Stimulated activated CD8-positive, alpha-beta memory T cell treated with anti-CD3 and anti-CD28 coated beads, Interleukin-12 subunit alpha, Interleukin-12 subunit beta, amount 100 ng/mL, for 24 hours (primary cell): ENCODE results near the gene SLC35A3.
"Not testable (repeated sequence)": the region's sequence is repeated elsewhere in the genome, so short reads cannot be mapped to it uniquely, and the experiment has no call there.

Experiments
- DNase-seq: peaks from one replicate; pipeline ENCODE4 v3.0.0-alpha.2; 2020; ENCODE audit errors: extremely low read depth

SLC35A3 gene

DNA sequence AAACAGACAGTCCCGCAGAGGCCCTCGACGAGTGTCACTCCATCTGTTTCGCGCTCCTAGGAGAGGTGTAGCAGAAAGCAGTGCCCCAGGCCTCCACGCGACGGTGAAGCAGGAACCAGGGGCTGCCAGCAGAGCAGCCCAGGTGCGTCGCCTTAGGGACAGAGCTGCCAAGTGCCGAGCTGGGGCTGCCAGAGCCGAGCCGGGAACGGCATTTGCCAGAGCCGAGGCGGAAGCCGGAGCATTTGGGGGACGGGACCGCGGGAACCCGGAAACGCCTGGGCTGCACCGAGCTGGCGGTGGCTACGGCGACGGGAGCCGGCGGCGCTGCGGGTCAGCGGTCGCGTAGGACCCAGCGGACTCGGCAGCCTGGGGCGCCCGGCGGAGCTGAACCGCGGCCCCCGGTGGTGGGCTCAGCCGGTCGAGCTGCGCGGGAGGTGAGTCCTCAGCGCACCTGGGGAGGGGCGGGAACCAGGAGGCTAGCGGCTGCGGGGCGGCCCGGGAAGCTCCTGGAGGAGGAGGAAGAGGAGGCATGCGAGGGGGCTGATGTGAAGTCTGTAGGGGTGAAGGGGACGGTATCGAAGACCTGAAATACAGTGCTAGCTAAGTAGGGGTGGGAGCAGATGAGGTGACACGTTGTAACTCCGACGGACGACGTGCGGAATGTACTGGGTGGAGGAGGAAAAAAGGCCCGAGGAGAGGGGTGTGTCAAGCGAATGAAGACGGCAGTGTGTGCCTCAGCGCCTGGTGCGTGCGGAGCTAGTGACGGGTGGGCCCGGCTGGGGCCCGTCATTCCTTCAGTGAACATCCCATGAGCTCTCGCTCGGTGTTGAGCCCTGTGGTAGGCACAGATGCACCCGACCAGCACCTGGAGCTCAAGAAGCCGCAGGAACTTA lies at the start of gene SLC35A3:
TSS of gene SLC35A3 (plus strand) at position 268 of the 893 bp plus-strand sequence. CDS start 23,559 bp downstream, outside the sequence.
- peak; percentile 45 for DNase-seq

DNA sequence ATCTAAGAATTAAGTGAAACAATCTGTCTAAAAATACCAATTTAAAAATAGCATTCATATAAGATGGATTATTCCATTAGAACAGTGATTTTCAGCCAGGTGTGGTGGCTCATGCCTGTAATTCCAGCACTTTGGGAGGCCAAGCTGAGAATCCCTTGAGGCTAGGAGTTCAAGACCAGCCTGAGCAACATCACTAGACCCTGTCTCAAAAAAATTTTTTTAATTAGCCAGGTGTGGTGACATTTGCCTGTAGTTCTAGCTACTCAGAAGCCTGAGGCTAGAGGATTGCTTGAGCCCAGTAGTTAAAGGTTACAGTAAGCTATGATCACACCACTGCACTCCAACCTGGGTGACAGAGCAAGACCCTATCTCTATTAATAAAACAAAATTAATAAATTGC lies 35.0 kb upstream of the SLC35A3 start:
- no peak for DNase-seq

DNA sequence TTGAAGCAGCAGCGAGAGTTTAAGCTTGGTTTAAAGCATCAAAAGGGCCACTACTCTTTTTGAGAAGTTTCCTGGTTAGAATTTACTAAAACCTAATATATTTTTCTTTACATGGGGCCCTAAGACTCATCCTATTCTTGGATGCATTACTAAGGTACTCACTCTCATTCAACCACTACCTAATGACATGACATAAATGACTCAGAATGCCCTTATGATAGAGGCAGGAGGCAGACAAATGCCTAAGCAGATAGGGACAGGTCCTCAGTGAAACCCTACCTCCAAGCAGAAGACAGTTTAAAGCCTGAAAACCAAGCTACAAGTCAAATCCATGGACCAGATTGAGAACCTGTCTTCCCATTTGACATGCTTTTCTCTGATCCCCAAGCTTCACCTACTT lies 34.3 kb upstream of the SLC35A3 start:
- no peak for DNase-seq

DNA sequence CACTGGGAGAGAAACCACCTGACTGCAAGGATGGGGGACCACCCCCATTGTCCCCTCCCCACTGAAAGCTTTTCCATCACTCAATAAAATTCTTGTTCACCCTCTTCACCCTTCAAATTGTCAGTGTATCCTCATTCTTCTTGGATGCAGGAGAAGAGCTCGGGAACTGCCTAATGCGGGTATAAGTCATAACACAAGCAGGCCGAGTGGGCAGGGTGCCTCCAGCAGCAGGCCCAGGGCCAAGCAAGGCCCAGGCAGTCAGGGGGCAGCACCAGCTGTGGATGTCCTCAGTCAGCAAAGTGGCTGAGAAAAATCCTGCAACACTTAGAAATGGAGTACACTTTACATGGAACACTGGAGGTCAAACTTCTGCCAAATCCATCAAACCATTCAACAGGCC lies 33.7 kb upstream of the SLC35A3 start:
- no peak for DNase-seq

DNA sequence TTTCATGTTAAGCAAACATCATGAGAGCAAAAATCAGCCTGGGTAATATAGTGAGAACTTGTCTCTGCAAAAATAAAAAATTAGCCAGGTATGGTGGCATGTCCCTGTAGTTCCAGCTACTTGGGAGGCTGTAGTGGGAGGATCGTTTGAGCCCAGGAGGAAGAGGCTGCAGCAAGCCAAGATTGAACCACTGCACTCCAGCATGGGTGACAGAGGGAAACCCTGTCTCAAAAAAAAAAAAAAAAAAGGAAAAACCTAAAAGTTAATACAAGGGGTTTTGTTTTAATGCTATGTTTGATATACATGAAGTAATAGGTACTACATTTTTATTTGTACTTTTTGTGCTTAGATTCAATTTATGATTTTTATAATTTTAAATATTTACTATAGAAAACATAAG lies 27.1 kb upstream of the SLC35A3 start:
- no peak for DNase-seq

DNA sequence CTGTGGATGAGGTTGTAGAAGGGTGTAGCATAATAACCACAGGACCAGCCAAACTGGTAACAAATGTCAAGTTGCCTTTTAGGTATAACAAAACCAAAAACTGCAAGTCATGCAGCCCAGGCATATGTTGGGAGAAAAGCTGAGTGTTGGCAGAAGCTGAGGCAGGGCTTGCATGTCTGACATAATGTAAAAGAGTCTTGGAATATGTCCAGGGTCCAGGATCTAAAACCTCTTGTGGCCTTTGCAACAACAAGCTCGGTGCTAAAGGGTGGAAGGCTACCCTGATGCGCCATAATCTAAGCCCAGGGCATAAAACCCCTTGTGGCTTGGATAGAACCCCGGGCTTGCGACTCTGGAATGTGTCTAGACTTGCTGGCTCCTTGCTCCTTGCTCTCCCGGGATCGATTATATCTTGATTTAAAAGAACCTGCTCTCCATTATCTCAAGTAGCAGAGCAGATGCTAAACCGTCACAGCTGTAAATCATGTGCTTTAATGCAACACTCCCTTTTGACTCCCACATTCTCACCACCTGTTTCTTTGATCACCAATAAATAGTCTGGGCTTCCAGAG lies 26.5 kb upstream of the SLC35A3 start:
- DNase-seq: no peak

DNA sequence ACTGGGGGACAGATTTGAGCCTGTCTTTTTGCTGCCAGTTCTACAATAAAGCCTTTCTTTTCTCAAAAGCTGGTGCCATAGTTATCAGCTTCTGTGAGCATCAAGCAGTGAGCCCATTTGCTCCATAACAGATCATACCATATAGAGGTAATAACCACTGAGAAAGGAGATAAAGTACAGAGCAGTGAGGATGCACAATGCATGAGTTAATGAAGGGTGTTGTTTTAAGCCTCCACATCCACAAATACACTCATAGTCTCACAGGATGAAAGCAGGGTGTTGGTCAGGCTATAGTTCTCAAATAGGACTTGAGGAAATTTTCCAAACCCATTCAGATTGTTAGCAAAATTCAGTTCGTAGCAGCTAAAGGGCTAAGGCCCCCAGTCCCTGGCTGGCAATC lies 25.6 kb upstream of the SLC35A3 start:
- DNase-seq: no peak

DNA sequence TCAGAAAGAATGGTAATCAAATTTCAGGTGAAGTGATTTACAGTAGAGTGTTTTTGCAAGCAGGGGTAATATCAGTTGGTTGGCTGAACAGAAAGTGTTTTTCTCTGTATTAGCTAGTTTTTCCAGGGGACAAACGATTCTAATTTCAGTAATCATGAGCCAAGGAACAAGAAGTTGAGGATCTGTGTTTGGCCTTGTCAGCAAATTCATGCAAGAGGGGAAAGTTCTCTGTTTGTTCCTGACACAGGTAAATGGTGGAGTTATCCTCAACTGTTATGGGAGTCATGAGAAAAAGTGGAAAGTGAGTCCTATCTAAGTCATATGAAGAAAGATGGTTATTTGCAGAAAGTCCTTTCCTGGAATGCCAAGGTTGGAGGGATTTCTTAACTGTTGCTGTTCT lies 24.6 kb upstream of the SLC35A3 start:
- DNase-seq: no peak

DNA sequence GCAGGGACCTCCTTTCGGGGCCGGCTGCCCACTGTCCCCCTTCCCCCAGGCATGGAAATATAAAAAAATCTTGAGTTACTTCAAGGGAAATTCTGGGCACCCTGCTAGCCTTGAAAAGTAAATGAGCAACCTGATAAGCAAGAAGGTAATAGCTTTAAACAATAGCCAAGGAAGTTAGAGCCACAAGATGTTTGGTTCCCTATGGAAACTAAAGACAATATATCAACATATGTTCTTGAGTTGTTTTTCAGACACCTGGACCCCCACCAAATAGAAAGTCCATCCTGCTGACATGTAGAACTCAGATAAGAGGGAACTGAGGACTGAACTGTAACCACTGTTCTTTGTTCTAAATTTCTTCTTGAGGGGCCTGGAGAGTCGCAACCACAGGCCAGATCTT lies 19.3 kb upstream of the SLC35A3 start:
- DNase-seq: no peak

DNA sequence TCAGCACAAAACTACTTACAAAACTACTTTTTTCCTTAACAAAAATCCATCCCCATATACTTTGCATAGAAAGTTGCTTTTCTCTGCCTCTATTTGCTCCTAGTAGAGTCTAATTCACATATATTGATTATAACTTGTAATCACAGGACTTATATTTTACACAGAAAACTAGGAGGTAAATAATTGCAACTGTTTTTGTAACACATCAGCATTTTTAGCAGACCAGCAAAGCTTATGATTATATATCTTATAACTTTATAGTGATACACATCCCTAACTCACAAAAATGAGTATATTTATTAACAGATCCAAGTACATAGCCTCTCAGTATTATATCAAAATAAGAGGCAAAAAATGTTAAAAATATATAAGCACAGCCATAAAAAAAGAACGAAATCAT lies 17.3 kb upstream of the SLC35A3 start:
- DNase-seq: no peak

DNA sequence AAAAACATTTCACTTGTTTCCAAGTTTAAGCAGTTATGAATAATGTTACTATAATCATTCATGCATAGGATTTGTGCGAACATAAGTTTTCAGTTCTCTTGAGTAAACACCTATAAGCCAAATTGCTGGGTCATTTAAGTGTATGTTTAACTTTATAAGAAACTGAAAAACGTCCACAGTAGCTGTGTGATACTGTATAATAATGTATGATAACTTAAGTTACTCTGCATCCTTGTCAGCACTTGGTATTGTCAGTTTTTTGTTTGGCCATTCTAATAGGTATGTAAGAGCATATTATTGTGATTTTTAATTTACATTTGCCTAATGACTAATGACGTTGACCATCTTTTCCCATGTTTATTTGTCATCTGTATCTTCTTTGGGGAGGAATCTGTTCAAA lies 14.4 kb upstream of the SLC35A3 start:
- no peak for DNase-seq

DNA sequence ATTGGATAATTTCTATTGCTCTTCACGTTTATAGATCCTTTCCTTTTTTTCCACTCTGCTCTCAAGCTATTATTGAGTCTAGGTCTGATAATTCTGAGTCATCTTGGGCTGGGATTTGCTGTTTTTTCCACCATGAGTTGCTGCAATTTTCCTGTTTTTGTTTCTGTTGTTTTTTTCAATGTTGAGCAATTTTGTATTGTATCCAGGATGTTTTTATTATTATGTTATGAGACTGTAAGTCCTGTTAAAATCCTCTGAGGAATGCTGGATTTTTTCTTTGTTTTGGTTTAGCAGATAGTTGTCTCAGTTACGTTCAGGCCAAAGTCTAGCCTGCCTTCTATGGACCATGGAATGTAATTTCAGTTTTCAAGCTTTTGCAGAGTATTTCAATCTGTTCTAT lies 13.0 kb upstream of the SLC35A3 start:
- no peak for DNase-seq

DNA sequence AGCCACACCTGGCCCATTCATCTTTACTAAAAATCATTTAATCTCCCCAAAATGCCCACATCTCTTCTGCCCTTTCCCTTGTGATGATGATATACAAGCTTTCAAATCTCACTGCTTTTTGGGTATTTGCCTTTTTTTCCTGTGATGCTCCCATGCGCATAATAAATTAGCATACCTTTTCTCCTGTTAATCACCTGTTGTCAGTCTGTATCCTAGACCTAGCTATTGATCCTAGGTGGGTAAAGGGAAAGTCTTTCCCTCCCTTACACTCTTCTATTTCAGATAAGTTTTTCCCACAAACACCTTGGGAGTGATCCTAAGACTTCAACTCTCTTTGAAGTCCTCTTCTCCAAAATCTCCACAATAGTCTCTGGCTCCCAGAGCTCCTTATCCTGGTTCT lies 12.0 kb upstream of the SLC35A3 start:
- no peak for DNase-seq

DNA sequence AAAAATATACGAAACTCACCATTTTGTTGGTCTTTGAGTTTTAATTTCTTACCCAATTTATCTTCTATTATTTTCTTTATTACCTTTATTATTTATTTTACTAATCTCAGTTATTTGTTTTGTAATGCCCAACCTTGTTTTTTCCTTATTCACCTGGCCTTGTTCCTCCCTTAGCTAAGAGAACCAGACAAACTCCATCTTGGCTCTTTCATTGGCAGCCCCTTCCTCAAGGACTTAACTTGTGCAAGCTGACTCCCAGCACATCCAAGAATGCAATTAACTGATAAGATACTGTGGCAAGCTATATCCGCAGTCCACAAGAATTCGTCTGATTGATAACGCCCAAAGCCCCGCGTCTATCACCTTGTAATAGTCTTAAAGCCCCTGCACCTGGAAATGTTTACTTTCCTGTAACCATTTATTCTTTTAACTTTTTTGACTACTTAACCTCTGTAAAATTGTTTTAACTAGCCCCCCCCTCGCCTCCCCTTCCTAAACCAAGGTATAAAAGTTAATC lies 10.5 kb upstream of the SLC35A3 start:
- DNase-seq: not testable (repeated sequence)

DNA sequence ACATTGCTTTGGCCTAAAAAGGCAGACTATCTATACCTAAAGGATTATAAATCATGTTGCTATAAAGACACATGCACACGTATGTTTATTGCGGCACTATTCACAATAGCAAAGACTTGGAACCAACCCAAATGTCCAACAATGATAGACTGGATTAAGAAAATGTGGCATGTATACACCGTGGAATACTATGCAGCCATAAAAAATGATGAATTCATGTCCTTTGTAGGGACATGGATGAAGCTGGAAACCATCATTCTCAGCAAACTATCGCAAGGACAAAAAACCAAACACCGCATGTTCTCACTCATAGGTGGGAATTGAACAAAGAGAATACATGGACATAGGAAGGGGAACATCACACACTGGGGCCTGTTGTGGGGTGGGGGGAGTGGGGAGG lies 9.5 kb upstream of the SLC35A3 start:
- DNase-seq: not testable (repeated sequence)

DNA sequence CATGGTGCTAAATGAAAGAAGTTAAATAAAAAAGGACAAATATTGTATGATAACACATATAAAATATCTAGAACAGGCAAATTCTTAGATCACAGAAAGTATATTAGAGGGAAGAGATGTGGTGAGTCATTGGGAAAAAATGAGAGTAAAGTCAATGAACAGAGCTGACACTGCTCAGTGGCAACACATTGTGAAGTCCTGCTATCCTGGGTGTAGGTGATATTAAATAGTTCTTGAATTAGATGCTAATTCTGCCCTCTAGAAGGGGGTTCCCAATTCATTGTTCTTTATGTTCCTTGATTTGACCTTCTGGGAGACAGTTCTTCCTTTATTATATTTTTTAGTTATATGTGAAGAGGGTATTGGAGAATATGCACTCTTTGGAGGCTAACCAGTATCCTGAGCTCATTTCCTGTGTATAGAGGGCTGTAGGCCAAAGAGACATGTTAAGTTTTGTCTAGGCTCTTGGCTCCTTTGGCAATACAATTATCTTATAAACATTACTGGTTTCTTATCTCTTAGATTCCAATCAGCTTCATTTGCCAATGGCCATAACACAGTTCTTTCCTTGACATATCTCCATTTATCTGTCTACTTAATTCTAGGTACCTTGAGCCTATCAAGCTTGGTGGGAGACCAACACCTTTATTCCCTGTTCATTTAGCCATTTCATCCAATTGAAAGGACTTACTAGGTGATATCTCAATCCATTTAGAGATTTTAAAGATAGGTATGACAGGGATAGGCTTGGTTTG lies 6.6 kb upstream of the SLC35A3 start:
- no peak for DNase-seq

DNA sequence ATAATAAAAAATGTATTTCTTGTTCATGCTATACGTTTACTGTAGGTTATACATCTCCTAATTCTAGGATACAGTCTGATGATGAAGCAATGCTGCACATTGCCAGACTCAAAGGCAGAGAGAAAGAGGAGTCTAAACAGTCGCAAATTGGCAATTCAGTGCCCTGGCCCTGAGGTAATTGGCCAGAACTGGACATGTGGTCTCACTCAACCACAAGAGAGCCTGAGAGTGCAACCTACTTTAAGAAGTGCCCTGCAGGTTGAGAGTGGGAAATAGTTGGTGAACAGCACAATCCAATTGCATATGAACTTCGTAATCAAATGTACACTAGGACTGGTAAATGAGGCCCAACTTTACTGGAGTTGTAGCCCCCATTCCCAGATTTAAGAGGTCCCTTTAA lies 5.0 kb upstream of the SLC35A3 start:
- no peak for DNase-seq

DNA sequence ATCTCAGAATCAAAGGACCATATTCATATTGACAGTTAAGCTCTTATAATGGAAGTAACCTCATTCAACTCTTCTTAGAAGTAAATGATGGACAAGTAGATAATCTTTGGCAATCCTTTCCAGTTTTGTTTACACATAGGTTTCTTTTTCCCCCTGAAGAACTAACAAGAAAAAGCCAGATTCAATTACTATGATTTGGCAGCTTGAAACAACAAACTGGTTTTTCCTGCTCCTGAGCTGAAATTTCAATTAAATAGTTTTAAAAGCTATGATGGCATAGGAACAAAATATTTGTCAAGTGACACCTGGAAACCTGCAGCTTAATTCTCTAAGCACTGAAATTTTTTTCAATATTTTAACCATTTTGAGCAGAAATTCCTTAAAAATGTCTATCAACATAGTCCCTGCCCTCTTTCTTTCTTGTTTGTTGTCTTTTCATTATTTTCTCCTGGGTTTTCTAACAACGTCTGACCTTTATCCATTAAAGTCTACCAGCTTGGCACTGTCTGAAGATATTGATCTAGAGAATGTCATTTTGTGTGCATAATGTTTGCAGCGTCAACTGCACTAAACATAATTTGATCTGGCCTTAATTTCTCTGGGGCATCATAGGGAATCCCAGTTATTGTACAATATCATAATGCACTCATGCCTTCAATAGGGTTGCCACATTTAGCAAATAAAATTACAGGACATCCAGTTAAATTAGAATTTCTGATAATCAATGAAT lies 4.0 kb upstream of the SLC35A3 start:
- no peak for DNase-seq

DNA sequence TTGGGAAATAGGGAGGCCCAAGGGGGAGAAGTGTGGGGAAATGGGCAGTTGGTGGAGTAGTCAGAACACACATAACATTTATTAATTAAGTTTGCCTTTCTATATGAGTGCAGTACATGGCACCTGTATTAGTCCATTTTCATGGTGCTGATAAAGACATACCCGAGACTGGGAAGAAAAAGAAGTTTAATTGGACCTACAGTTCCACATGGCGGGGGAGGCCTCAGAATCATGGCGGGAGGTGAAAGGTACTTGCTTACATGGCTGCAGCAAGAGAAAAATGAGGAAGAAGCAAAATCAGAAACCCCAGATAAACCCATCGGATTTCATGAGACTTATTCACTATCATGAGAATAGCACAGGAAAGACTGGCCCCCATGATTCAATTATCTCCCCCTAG lies 1.6 kb upstream of the SLC35A3 start:
- DNase-seq: no peak

DNA sequence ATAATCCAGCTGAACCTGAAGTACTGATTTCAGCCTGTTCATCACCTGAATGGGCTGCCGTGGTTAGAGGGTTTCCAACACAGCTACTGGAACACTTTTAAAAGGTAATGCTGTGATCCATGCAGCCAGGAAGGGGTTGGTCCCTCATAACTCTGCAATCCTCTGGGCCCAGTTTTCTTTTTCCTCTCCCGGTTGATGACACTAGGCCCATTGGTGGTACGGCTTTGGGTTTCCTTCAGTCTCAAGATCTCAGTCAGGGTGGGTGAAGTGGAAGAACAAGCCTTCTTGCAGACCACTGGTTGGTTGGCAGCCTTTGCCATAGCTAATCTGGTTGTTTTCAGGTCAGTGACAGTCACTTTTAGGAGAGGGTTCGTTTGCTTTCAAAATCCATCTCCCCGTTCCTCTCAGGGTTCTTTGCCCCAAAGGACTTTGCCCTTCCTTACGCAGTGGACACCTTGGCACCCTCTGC lies 502 bp upstream of the SLC35A3 start:
- no peak for DNase-seq

DNA sequence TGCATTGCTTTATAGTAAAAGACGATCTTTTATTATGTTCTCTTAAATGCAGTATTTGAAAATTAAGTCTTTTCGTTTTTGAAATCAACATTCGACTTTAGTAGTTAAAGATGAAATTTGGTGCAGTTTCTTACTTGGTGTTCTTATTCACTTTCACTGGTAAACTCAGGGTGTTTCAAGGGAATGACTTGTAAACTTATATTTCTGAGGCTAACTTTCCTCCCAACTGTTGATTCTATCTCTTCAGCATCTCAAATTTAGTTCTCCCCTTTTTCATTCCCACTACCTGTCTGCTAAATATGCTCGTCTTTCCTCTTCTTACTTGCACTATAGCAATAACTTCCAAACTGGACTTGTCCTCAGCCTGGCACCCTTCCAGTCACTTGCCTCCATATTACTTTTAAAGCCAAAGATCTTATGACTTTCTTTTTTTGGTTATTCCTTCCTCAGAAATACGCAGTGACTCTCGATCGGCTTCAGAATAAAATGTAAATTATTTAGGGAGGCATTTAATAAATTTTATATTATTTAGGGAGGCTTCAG lies 988 bp downstream of the SLC35A3 start:
- no peak for DNase-seq
